NCI-H345 (cell line): ENCODE measurements around the gene TSC22D4.
A peak's percentile ranks its signal among the peaks of the same experiment; 100 is the strongest.
"Not testable (repeated sequence)": the region's sequence is repeated elsewhere in the genome, so short reads cannot be mapped to it uniquely, and the experiment has no call there.

ENCODE experiments used
- DNase-seq: peaks from one replicate; lab custom pipeline; 2025; lab: John Stamatoyannopoulos, UW

Gene TSC22D4

GRCh38 chr7:100478958-100479660, at the start of gene TSC22D4:
TSS of gene TSC22D4 (minus strand) at chr7:100479214. CDS start at chr7:100478038, 1,176 bp downstream.
- DNase-seq, result peak; percentile 61

GRCh38 chr7:100528108-100528866, 49.3 kb upstream of the TSC22D4 start:
- not testable (repeated sequence) for DNase-seq

- DNase-seq, result not testable (repeated sequence)
These were observed 44.2 kb upstream of the TSC22D4 start for GRCh38 chr7:100523192-100523591.

GRCh38 chr7:100521909-100522593, 43.0 kb upstream of the TSC22D4 start:
- DNase-seq, result not testable (repeated sequence)

GRCh38 chr7:100521076-100521475, 42.1 kb upstream of the TSC22D4 start:
- DNase-seq, result no peak

- DNase-seq, result no peak
These were observed 41.1 kb upstream of the TSC22D4 start for GRCh38 chr7:100520138-100520537.

GRCh38 chr7:100519580-100519979, 40.6 kb upstream of the TSC22D4 start:
- no peak for DNase-seq

- DNase-seq, result no peak
These were observed 38.3 kb upstream of the TSC22D4 start for GRCh38 chr7:100517305-100517704.

- no peak for DNase-seq
These were observed 37.3 kb upstream of the TSC22D4 start for GRCh38 chr7:100516135-100516812.

- no peak for DNase-seq
These were observed 36.1 kb upstream of the TSC22D4 start for GRCh38 chr7:100515072-100515532.

- no peak for DNase-seq
These were observed 34.3 kb upstream of the TSC22D4 start for GRCh38 chr7:100513212-100513810.

- no peak for DNase-seq
These were observed 31.6 kb upstream of the TSC22D4 start for GRCh38 chr7:100510437-100511239.

- DNase-seq, result peak; percentile 53
These were observed 30.2 kb upstream of the TSC22D4 start for GRCh38 chr7:100509231-100509630.

- DNase-seq, result no peak
These were observed 27.4 kb upstream of the TSC22D4 start for GRCh38 chr7:100506356-100506923.

GRCh38 chr7:100504887-100505611, 26.0 kb upstream of the TSC22D4 start:
- no peak for DNase-seq

- not testable (repeated sequence) for DNase-seq
These were observed 25.0 kb upstream of the TSC22D4 start for GRCh38 chr7:100504031-100504430.

- not testable (repeated sequence) for DNase-seq
These were observed 21.7 kb upstream of the TSC22D4 start for GRCh38 chr7:100500743-100501142.

- no peak for DNase-seq
These were observed 17.5 kb upstream of the TSC22D4 start for GRCh38 chr7:100496509-100496908.

- no peak for DNase-seq
These were observed 14.7 kb upstream of the TSC22D4 start for GRCh38 chr7:100493476-100494264.
